Activated CD4-positive, alpha-beta T cell treated with anti-CD3 and anti-CD28 coated beads, Interleukin-2, amount 50 U/mL, for 24 hours (primary cell): ENCODE results near the gene PCSK7.
A peak's percentile ranks its signal among the peaks of the same experiment; 100 is the strongest.

Experiments
- DNase-seq, 2 donors: peaks; one replicate each; pipeline ENCODE4 v3.0.0-alpha.2; 2020; ENCODE audit warnings: low read depth in 1 of 2, low spot score in 1 of 2

The PCSK7 gene

DNA sequence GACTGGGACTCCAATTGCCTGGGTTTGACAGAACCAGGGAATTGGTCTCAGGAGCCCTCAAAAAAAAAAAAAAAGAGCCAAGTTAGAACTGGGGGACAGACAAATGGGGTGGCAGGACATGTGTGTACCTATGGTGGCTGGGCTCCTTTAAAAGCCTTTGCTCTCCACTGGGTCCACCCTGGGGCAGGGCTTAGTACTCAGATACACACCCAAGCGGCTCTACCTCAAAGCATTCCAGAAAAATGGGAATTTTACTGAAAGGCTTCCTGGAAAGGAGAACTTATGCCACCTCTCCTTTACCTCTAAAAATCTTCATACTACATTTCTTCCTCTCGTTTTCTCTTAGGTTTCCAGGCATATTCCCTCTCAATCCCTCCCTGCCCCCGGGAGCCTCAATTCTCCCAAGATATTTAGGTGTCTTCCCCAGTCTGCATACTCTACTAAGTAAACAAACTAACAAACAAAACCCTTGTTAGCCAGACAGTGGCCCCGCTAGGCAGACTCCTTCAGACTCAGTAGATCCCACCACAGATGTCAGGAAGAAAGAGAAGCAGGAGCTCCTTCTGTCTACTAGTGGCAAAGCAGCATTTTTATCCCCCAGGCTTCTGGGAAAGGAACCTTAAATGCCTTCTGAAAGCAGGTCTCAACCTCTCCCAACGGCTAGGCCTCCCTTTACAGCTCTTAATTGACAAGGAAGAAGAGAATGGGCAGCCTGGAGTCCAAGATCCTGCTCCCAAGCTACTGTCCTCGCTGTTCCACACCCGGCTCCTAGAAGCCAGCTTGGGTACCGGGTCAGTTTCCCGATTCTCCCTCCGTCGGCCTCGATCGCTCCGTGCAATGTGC is 653 bp downstream of the PCSK7 start:
- no peak for DNase-seq

DNA sequence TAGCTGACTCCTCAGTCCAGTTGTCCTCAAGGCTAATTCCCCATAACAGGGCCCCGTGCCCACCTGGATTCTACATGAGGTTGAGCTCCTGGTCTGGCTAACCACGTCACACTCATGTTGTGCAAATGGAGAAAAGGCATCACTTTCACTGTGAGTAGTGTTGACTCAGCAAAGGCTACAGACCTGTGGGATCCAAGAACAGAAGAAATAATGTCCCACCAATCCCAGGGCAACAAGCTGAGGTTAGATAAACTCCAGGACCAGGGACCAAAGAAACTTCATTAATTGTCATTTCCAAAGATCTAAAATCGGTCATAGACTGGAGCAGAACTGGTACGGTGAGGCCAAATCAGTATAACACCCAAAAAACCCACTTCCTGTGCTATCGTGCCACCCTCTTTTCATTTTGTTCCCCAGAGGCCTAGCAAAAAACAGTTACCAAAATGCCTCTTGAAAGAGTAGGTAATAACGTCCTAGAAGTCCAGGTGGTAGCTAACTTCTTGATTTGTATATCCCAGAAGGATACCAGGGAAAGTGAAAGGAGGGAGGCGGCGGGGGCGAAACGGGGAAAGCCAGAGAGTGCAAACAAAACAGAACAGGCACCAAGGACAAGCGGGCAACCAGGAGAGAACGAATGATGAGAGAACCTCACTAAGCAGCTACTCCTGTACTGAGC is 1.4 kb downstream of the PCSK7 start:
- peak; percentile 44 to 66 for DNase-seq

DNA sequence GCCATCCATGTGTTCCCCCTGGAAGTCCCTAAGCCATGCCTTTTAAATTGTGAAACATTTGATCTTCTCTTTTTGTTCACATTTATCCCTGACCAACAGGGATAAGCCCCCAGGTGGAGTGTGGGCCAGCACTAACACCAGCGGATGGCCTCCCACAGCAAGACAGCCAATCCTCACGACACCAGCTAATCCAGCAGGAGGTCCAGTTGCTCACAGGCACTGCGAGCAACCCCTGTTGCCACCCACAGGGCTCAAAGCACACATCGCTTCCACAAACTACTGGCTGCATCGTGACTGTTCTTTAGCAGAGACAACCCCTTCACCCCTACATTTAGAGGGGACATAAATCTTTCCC is 2.0 kb downstream of the PCSK7 start:
- DNase-seq = no peak

DNA sequence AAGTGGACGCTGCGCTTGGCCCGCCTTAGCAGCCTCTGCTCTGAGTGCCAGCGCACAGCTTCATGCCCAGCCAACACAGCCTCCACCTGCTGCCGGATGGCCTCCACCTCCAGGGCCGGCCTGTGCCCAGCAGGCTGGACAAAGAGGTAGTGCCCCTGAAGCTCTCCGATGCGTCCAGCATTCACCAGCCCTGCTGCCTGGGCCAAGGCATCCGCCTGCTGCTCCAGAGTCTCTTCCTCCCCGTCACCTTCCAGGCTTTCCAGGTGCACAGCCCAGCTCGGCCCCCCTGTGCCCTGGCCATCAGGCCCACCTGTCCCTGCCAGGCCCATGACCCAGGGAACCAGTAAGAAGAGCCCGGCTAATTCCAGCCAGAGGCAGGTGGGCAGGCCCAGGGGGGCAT is 2.5 kb downstream of the PCSK7 start:
- DNase-seq = no peak

DNA sequence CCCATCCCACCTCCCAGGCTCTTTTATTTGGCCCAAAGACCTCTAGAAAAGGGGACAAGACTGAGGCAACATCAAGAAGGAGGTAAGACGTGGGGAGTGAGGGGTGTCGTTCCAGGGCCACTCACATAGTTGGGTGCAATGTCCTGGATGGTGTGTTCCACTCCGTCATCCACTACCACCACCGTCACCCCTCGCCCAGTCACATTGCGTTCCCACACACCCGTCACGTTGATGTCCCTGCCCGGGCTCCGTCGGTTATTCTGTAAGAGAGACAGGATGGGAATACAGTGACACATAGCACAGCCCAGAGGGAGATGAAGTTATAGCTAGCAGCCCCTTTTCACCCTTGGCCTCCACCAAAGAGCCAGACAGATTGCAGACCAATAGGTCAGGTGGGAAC is 3.8 kb downstream of the PCSK7 start:
- DNase-seq = no peak

DNA sequence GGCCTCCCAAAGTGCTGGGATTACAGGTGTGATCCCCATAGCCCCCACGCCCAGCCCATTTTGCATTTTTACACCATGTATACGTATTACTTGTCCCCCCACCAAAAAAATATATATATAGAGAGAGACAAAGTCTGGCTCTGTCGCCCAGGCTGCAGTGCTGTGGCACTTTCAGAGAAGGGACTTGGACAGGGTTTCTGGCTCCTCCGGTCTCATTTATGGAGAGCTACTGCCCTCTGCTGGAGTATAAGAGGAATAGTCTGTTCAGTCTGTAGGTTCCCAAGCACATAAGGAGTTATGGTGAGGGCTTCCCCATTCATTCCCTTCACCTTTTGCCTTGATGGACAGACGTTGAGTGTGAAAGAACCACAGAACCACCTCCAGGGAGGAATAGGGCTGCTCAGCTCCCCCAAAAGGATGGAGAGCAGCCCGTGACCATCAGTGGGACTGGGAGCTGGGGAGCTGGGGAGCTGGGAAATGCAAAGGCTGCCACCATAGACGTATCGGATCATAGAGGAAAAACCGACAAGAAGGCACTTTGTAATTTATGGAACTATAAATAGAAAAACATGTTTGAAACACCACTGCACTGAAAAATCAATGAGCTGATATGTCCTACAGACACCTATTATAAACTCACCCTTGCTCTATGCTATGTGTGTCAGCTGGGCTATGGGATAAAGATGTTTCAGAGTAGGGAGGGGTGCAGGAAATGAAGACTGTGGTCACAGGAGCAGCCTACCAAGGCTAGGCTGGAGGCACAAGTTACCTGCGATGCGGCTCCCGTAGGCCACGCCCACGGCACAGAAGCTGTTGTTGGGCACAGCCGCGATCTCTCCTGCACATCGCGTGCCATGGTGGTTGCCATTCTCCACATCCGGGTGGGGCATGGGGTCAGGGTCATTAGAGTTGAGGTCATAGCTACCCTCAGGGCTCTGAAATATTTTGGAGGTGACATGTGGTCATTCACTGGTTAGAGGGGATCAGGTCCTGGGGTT is 5.2 kb downstream of the PCSK7 start:
- peak in 1 of 2 donors; percentile 49 for DNase-seq

DNA sequence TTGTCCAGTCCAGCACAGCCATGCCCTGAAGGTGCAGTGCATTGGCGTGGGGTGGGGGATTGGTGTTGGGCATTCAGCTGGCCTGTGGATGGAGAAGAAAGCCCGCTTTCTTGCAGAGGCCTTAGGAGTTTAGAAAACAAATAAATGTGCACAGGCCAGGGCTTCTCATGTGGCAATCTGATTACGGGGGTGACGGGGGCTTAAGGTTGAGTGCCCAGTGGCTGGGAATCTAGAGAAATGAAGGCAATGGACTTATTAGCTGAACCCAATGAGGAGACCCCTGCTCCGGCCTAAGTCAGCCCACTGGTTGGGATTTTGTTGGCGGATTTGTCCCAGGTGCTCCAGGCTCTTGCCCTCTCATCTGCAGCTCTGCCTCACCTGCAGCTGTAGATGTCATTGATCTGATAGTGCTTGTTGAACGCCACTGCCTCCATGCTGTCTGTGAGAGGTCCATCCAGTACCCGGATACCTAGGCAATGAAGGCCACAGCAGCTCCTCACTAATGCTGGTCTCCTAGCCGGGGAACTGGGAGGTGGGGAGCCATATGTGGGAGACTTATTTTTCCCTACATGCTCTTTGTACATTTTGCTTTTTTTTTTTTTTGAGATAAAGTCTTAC is 6.2 kb downstream of the PCSK7 start:
- DNase-seq = no peak

DNA sequence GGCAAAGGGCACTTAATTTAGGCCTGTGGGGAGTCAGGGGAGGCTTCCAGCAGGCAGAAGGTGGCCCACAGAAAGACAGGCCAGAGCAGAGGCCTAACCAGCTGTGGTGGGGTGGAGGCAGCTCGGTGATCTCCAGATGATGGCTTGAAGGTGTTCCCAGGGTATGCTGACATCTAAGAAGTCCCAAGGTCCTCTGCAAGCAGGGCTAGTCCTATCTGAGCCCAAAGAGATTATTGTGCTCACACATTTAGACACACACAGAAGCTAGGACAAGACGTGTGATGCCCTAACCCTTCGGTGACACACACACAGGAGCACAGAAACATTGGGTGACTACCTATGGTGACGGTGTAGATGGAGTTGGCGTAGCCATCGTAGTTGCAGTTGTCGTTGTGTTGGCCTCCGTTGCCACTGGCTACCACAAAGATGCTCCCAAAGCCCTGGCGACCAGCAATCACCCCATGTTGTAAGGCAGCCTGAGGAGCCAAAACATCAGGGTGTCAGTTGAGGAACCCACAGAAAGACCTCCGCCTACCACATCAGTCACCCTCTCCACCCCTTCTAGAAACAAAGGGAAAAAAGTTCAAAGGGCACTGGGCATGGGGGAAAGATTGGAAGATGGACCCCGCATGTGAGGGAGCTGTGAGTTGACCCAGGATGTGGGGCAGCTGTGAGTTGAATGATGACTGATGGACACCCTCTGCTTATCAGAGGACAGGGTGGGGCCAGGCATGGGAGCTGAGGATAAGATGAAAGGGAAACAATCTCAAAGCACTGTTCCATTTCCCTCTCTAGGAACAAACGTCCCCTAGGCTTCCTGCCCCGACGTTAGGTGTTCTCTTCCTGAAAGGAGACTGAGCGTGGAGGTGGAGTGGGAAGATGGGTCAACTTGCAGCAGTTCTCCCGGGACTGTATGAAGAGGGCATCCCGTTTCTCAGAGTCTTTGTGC is 7.9 kb downstream of the PCSK7 start:
- no peak for DNase-seq

DNA sequence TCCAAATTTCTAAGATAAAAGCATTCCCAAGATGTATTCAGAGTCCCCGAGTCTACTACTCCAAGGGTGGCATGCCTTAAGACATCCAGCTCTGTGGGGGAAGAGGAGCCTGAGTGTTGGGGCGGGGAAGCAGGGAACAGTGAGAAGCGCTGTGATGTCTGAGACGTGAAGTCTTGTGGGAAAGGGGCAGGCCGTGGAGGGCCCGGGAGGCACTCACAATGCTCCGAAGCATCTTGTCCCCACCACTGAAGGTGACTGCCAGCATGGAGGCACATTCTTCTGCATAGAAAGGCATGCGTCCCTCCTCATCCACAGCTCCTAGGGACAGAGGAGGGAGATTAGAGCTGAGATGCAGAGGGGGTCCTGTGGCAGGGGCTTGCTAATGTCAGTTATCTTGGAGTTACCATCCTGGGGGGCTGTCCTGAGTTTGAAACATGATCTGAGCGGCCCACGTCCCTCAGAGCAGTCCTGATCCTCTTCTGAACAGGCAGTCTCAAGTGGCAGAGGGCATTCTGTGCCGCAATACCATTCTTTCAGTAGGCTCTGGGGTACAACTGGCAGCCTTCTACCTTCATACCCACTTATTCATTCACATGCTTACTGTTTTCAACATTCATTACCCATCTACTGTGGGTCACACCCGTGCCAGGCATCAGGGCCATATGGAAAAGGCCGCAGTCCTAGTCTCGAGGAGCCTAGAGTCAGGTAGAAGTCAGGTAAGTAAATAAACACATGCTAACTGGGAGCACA is 8.7 kb downstream of the PCSK7 start:
- no peak for DNase-seq

DNA sequence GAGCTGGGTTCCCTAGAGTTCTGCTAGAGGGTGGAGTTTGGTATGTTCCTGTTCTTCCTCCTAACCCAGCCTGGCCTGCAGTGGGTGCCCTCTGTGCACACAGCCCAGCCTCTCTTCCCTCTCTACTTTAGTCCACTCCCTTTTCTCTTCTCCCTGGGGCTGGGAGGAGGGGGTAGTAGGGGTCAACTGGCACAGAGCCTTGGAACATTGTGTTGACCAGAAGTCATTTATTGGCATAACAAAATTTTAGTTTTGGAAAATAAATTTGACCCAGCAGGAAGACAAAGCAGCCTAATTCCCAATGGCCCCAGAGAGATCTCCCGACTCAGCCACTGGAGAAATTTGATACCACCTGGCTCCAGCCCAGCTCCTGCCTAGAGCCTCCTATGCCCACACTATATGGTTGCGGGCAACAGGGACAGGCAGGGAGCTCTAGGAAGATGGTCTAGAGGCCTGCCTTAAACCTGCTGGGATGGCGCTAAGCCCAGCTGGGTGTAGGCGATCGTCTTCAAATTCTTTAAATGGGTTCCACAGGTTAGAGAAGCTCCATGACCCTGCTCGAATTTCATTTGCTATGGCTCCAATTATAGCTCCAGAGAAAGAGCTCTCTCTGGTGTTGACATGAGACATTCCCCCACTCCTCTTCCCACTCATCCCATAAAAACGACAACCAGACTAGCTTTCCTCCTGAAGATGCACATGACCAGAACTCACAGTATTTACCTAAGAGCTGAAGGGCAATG is 9.9 kb downstream of the PCSK7 start:
- DNase-seq = no peak

DNA sequence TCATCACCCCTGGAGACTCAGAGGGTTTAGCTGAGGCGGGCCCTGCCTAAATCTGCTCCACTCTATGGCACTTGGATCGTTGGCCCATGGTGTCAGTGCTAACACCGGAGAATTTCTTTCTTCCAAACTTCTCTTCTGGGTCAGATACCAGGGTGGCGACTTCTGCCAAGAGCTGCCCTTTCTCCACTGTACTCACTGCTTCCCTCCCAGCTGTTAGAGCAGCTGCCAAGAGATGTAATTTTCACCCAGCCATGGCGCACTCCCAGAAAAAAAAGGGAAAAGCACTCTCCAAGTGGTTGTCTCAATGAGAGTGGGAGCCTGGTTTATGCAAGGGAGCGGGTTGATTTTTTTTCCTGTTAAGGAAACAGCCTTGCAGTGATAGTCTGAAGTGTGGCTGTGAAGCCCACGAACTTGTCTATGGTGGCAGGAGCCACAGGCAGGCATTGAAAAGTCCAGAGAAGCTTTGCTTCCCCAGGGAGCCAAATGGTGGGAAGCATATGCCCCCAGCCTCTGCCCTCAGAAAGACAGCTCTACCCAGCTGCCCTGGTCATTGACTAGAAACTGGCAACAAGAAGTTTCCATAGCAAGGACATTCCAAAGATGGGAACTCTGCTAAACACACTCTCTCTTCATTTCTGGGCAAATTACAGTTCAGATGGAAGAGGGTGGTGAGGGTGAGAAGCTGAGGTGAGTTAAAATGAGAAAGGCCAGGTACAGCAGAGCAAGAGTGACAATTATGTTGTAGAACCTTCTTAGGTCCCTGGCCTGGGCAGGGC is 10.7 kb downstream of the PCSK7 start:
- no peak for DNase-seq

DNA sequence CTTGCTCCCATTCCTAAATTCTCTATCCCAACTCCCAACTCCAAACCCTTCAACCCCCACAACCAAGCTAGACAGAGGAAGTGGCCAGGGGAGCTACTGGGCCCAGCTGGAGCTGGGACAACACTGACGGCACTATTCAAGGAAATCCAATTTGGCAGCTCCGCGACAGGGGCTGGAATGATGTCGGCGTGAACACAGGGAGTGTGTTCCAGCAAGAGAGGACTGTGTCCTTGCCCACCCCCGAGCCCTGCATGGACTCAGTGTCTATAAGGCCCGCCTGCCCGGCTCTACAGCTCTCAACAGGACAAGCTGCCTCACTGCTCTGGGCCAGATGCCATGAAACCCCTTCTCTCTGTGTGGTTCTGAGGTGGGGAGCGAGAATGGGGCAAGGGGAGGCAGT is 11.3 kb downstream of the PCSK7 start:
- no peak for DNase-seq

DNA sequence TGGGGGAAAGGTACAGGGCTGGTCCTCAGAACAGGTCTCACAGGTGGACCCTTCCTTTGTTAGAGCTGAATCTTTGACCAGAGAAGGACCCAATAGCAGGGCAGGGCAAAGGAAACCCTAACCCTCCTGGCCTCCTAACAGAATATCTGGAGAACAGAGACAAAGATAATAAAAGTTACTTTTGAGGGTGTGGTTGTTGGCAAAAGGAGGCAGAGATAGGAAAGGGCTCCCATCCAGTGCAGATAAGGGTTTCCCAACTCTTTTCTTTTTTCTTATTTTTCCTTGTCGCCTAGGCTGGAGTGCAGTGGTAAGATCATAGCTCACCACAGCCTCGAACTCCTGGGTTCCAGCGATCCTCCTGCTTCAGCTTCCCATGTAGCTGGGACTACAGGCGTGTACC is 11.9 kb downstream of the PCSK7 start:
- no peak for DNase-seq

DNA sequence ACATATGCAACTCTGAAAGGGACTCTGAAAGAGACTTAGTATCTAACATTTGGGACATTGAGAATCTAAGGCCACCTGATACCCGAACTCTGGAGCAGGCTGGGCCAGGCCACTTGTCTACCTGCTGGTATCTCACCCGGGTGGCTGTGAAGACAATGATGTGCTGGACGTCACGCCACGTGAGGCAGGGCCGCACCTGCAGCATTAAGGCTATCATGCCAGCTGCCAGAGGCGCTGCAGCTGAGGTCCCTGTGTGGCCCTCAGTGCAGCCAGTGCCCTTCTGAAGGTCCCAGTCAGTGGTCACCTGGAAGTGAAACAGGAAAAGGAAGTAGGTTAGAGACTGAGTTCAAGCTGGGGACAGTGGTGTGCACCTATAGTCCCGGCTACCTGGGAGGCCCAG is 12.4 kb downstream of the PCSK7 start:
- DNase-seq = no peak

DNA sequence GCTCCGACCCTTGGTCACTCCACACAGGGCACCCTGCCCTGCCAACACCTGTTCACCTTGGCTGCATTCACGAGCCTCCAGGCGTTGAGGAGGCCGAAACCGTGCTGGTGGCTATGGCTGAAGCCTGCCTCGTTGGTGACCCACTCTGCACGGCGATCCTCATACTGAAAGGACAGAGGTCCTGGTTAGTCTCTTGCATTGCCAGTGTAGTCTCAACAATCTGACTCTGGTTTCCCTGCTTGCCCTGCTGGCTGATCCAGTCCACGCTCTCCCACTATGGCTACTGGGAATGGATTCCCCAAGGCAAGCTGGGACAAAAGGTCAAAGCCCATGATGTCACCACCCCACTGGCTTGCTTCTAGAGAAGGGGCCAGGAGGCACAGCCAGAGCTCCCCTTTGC is 12.9 kb downstream of the PCSK7 start:
- no peak for DNase-seq

DNA sequence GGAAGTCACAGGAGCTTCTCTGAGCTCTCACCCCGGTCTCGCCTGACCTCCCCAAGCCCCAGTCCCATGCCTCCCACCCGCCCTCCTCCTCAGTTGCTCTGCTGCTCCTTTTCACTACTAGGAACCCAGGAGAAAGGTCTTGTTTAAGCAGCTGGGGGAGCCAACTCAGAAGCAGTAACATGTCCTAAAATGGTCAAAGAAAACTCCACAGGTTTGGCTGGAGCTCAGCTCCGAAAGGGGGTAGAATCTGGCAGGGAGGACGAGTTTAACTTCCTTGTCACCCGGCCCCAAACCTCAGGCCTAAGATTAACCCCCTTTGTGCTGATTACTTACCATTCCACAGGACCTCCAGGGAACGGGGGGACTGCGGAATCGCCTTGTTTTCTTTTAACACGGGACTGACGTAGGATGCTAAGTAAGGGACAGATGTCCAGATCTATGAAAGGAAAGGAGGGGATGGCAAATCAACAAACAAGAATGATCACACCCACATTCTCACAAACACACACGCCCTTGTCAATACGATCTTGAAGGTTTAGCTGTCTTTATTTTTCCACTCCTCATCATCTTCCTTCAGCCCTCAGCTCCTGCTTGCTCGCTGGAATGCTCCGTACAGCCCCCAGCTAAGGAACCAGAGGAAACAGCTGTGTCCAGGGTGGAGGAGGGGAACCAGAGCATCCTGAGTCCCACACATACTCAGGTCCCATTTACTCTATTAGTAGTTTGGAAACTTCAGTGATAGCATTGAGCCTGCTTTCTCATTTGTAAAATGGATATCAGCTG is 13.5 kb downstream of the PCSK7 start:
- DNase-seq = no peak
